Stimulated activated CD4-positive, alpha-beta T cell treated with anti-CD3 and anti-CD28 coated beads, Interleukin-15, amount 100 ng/mL, for 1 hour (primary cell): ENCODE data around the gene STYXL1.
"Not testable (repeated sequence)": the region's sequence is repeated elsewhere in the genome, so short reads cannot be mapped to it uniquely, and the experiment has no call there.

Experiments
- DNase-seq, 2 donors: peaks; one replicate each; pipeline ENCODE4 v3.0.0-alpha.2; 2020; ENCODE audit warnings: low read depth in 1 of 2, low spot score in 1 of 2

The STYXL1 gene

GRCh38 chr7:76040126-76040525, 7.7 kb downstream of the STYXL1 start:
- DNase-seq: no peak

GRCh38 chr7:76037310-76037709, 10.5 kb downstream of the STYXL1 start:
- DNase-seq: no peak

- DNase-seq: no peak
Observed at GRCh38 chr7:76031964-76032363, 15.8 kb downstream of the STYXL1 start.

GRCh38 chr7:76029682-76030081, 18.1 kb downstream of the STYXL1 start:
- DNase-seq: not testable (repeated sequence)

GRCh38 chr7:76023002-76023401, 24.8 kb downstream of the STYXL1 start:
- no peak for DNase-seq

- DNase-seq: no peak
Observed at GRCh38 chr7:76022026-76022780, 25.6 kb downstream of the STYXL1 start.

- peak; percentile 39 to 59 for DNase-seq
Observed at GRCh38 chr7:76020031-76020714, 27.6 kb downstream of the STYXL1 start.

- not testable (repeated sequence) for DNase-seq
Observed at GRCh38 chr7:76018520-76018919, 29.3 kb downstream of the STYXL1 start.

GRCh38 chr7:76016191-76016947, 31.4 kb downstream of the STYXL1 start:
- DNase-seq: no peak

GRCh38 chr7:76011442-76011861, 36.3 kb downstream of the STYXL1 start:
- DNase-seq: no peak

- no peak for DNase-seq
Observed at GRCh38 chr7:76009672-76010600, 37.9 kb downstream of the STYXL1 start.

GRCh38 chr7:76008156-76008687, 39.6 kb downstream of the STYXL1 start:
- DNase-seq: no peak

GRCh38 chr7:76005004-76005403, 42.8 kb downstream of the STYXL1 start:
- not testable (repeated sequence) for DNase-seq

GRCh38 chr7:76003351-76003750, 44.4 kb downstream of the STYXL1 start:
- no peak for DNase-seq

- no peak for DNase-seq
Observed at GRCh38 chr7:76002822-76003221, 45.0 kb downstream of the STYXL1 start.

- DNase-seq: no peak
Observed at GRCh38 chr7:76002139-76002538, 45.7 kb downstream of the STYXL1 start.

- no peak for DNase-seq
Observed at GRCh38 chr7:76000566-76000965, 47.2 kb downstream of the STYXL1 start.

GRCh38 chr7:75998038-75998437, 49.8 kb downstream of the STYXL1 start:
- no peak for DNase-seq

GRCh38 chr7:75996476-75996875, 51.3 kb downstream of the STYXL1 start:
- no peak for DNase-seq

GRCh38 chr7:75995996-75996395, 51.8 kb downstream of the STYXL1 start:
- no peak for DNase-seq
